ENCODE results near the gene C1QC. TPM values are rescaled to one million over a fixed set of nuclear protein-coding genes. Genes with fewer than 3 reads are reported as not detected.

The C1QC gene
- total and polyA plus RNA-seq, 4 donors, result 52.9 to 242 (median 104) TPM

- TF ChIP-seq ATF3 (IDR thresholded peaks at IDR 0.05) (no peak), RAD21 (IDR thresholded peaks at IDR 0.05) (no peak), GABPA (IDR thresholded peaks at IDR 0.05 in 1 of 2, conservative IDR thresholded peaks at IDR 0.05 in 1 of 2) (no peak)
Observed at GRCh38 chr1:22627331-22627730, 16.1 kb upstream of the C1QC start (continued).

- TF ChIP-seq FOXA1 (IDR thresholded peaks at IDR 0.05) (no peak), SP1 (IDR thresholded peaks at IDR 0.05) (no peak), HNF4G (IDR thresholded peaks at IDR 0.05) (no peak), MAX (IDR thresholded peaks at IDR 0.05) (no peak), YY1 (IDR thresholded peaks at IDR 0.05) (no peak), CTCF (IDR thresholded peaks at IDR 0.05; ENCODE audit: low read depth, low read length, missing input control) (no peak), HNF4A (conservative IDR thresholded peaks at IDR 0.05) (no peak), RXRA (IDR thresholded peaks at IDR 0.05) (no peak), REST (IDR thresholded peaks at IDR 0.05) (no peak)
- Histone ChIP-seq H3K9me3 (ENCODE audit: control insufficient read depth in 4 of 4, low read length in 3 of 4) (no peaks in the 10 kb centered on the region), H3K4me3 (ENCODE audit: low read depth in 1 of 3, low read length in 3 of 3) (no peak overlapping the region), H3K27ac (ENCODE audit: low read depth in 1 of 2, low read length in 2 of 2) (no peak overlapping the region), H3K36me3 (ENCODE audit: control insufficient read depth in 4 of 4, insufficient read depth in 3 of 4, low read depth in 1 of 4, low read length in 3 of 4) (no peaks in the 10 kb centered on the region), H3K27me3 (ENCODE audit: control insufficient read depth in 4 of 4, insufficient read depth in 4 of 4, low read length in 3 of 4) (peaks cover 0 to 13% (median 5%) of the 10 kb centered on the region in 4 donors), H3K9ac (ENCODE audit: low read depth in 1 of 2, low read length in 2 of 2) (no peak overlapping the region), H3K4me1 (ENCODE audit: control insufficient read depth in 4 of 4, insufficient read depth in 4 of 4, low read length in 3 of 4) (no peaks in the 10 kb centered on the region)
- WGBS, result 44% methylated on average over 11 of the region's 11 CpGs
- DNase-seq (ENCODE audit: low spot score), result no peak
Observed at GRCh38 chr1:22628698-22629444, 14.6 kb upstream of the C1QC start.

- Histone ChIP-seq H3K27me3 (ENCODE audit: control insufficient read depth in 4 of 4, insufficient read depth in 4 of 4, low read length in 3 of 4) (peaks cover 0 to 13% (median 5%) of the 10 kb centered on the region in 4 donors), H3K4me3 (ENCODE audit: low read depth in 1 of 3, low read length in 3 of 3) (no peak overlapping the region), H3K9me3 (ENCODE audit: control insufficient read depth in 4 of 4, low read length in 3 of 4) (no peaks in the 10 kb centered on the region), H3K27ac (ENCODE audit: low read depth in 1 of 2, low read length in 2 of 2) (no peak overlapping the region), H3K36me3 (ENCODE audit: control insufficient read depth in 4 of 4, insufficient read depth in 3 of 4, low read depth in 1 of 4, low read length in 3 of 4) (no peaks in the 10 kb centered on the region), H3K4me1 (ENCODE audit: control insufficient read depth in 4 of 4, insufficient read depth in 4 of 4, low read length in 3 of 4) (no peaks in the 10 kb centered on the region), H3K9ac (ENCODE audit: low read depth in 1 of 2, low read length in 2 of 2) (no peak overlapping the region)
- 43% methylated on average over 2 of the region's 2 CpGs for WGBS
- TF ChIP-seq GABPA (IDR thresholded peaks at IDR 0.05 in 1 of 2, conservative IDR thresholded peaks at IDR 0.05 in 1 of 2) (no peak), HNF4A (conservative IDR thresholded peaks at IDR 0.05) (no peak), RAD21 (IDR thresholded peaks at IDR 0.05) (no peak), REST (IDR thresholded peaks at IDR 0.05) (no peak), EGR1 (IDR thresholded peaks at IDR 0.05; ENCODE audit: low read depth in 2 of 2) (no peak), MAX (IDR thresholded peaks at IDR 0.05) (no peak), JUND (IDR thresholded peaks at IDR 0.05) (no peak), FOXA1 (IDR thresholded peaks at IDR 0.05) (no peak), TAF1 (conservative IDR thresholded peaks at IDR 0.05) (no peak), NR2F2 (IDR thresholded peaks at IDR 0.05) (no peak), ATF3 (IDR thresholded peaks at IDR 0.05) (no peak), ZBTB33 (IDR thresholded peaks at IDR 0.05) (no peak)
- DNase-seq (ENCODE audit: low spot score), result no peak
Observed at GRCh38 chr1:22629886-22630285, 13.5 kb upstream of the C1QC start.

Data from liver (tissue), 9 donors.